ENCODE data around the gene NR2F2.

The NR2F2 gene

GRCh38 chr15:96338766-96339618 is 8.5 kb downstream of the NR2F2 start:
- Histone ChIP-seq H3K27ac (ENCODE audit: low read depth, low read length, severe bottlenecking) (no peak overlapping the region), H3K4me3 (ENCODE audit: extremely low read depth, insufficient read depth, low read length, poor library complexity, severe bottlenecking) (no peak overlapping the region), H3K36me3 (ENCODE audit: control insufficient read depth, insufficient read depth, low read length) (peaks cover 13% of the 10 kb centered on the region), H3K4me1 (ENCODE audit: control insufficient read depth, insufficient read depth, low read length, poor library complexity, severe bottlenecking) (peaks cover 55% of the 10 kb centered on the region), H3K9me3 (ENCODE audit: control insufficient read depth, low read length) (no peaks in the 10 kb centered on the region)
- no CpG with 5 or more reads among the region's 7 CpGs for WGBS, 2 experiments (ENCODE audit: insufficient coverage in 2 of 2)

- peaks cover 10% of the 10 kb centered on the region for H3K36me3 ChIP-seq (ENCODE audit: control insufficient read depth, insufficient read depth, low read length)
- no peaks in the 10 kb centered on the region for H3K9me3 ChIP-seq (ENCODE audit: control insufficient read depth, low read length)
- H3K27ac ChIP-seq (ENCODE audit: low read depth, low read length, severe bottlenecking), result peak overlapping the region; percentile 84
- peaks cover 56% of the 10 kb centered on the region for H3K4me1 ChIP-seq (ENCODE audit: control insufficient read depth, insufficient read depth, low read length, poor library complexity, severe bottlenecking)
- 7% methylated on average over 3 of the region's 8 CpGs; no CpG with 5 or more reads in 1 of the 2 experiments for WGBS, 2 experiments (ENCODE audit: insufficient coverage in 2 of 2)
- peak overlapping the region; percentile 55 for H3K4me3 ChIP-seq (ENCODE audit: extremely low read depth, insufficient read depth, low read length, poor library complexity, severe bottlenecking)
Measured at GRCh38 chr15:96339619-96340347, 9.3 kb downstream of the NR2F2 start.

GRCh38 chr15:96340348-96340597 is 9.8 kb downstream of the NR2F2 start:
- H3K9me3 ChIP-seq (ENCODE audit: control insufficient read depth, low read length), result no peaks in the 10 kb centered on the region
- peaks cover 57% of the 10 kb centered on the region for H3K4me1 ChIP-seq (ENCODE audit: control insufficient read depth, insufficient read depth, low read length, poor library complexity, severe bottlenecking)
- peak overlapping the region; percentile 55 for H3K4me3 ChIP-seq (ENCODE audit: extremely low read depth, insufficient read depth, low read length, poor library complexity, severe bottlenecking)
- 0 to 1% methylated on average over 9 of the region's 11 CpGs for WGBS, 2 experiments (ENCODE audit: insufficient coverage in 2 of 2)
- H3K27ac ChIP-seq (ENCODE audit: low read depth, low read length, severe bottlenecking), result peak overlapping the region; percentile 84
- peaks cover 5% of the 10 kb centered on the region for H3K36me3 ChIP-seq (ENCODE audit: control insufficient read depth, insufficient read depth, low read length)

GRCh38 chr15:96340598-96341512 is 10.4 kb downstream of the NR2F2 start:
- peak overlapping the region; percentile 55 for H3K4me3 ChIP-seq (ENCODE audit: extremely low read depth, insufficient read depth, low read length, poor library complexity, severe bottlenecking)
- peaks cover 52% of the 10 kb centered on the region for H3K4me1 ChIP-seq (ENCODE audit: control insufficient read depth, insufficient read depth, low read length, poor library complexity, severe bottlenecking)
- H3K36me3 ChIP-seq (ENCODE audit: control insufficient read depth, insufficient read depth, low read length), result no peaks in the 10 kb centered on the region
- WGBS, 2 experiments (ENCODE audit: insufficient coverage in 2 of 2), result 0% methylated on average over 30 to 36 of the region's 63 CpGs
- peak overlapping the region; percentile 84 for H3K27ac ChIP-seq (ENCODE audit: low read depth, low read length, severe bottlenecking)
- no peaks in the 10 kb centered on the region for H3K9me3 ChIP-seq (ENCODE audit: control insufficient read depth, low read length)

GRCh38 chr15:96341513-96342405 is 11.3 kb downstream of the NR2F2 start:
- peak overlapping the region; percentile 59 for H3K27ac ChIP-seq (ENCODE audit: low read depth, low read length, severe bottlenecking)
- no peaks in the 10 kb centered on the region for H3K36me3 ChIP-seq (ENCODE audit: control insufficient read depth, insufficient read depth, low read length)
- no peaks in the 10 kb centered on the region for H3K9me3 ChIP-seq (ENCODE audit: control insufficient read depth, low read length)
- H3K4me1 ChIP-seq (ENCODE audit: control insufficient read depth, insufficient read depth, low read length, poor library complexity, severe bottlenecking), result peaks cover 52% of the 10 kb centered on the region
- peak overlapping the region; percentile 55 for H3K4me3 ChIP-seq (ENCODE audit: extremely low read depth, insufficient read depth, low read length, poor library complexity, severe bottlenecking)
- WGBS, 2 experiments (ENCODE audit: insufficient coverage in 2 of 2), result 3 to 9% methylated on average over 21 to 28 of the region's 41 CpGs

- H3K4me3 ChIP-seq (ENCODE audit: extremely low read depth, insufficient read depth, low read length, poor library complexity, severe bottlenecking), result no peak overlapping the region
- H3K27ac ChIP-seq (ENCODE audit: low read depth, low read length, severe bottlenecking), result no peak overlapping the region
- H3K4me1 ChIP-seq (ENCODE audit: control insufficient read depth, insufficient read depth, low read length, poor library complexity, severe bottlenecking), result peaks cover 48% of the 10 kb centered on the region
- WGBS, 2 experiments (ENCODE audit: insufficient coverage in 2 of 2), result 8 to 9% methylated on average over 8 to 9 of the region's 16 CpGs
- H3K9me3 ChIP-seq (ENCODE audit: control insufficient read depth, low read length), result no peaks in the 10 kb centered on the region
- H3K36me3 ChIP-seq (ENCODE audit: control insufficient read depth, insufficient read depth, low read length), result no peaks in the 10 kb centered on the region
Measured at GRCh38 chr15:96342406-96343112, 12.1 kb downstream of the NR2F2 start.

GRCh38 chr15:96343113-96344059 is 12.9 kb downstream of the NR2F2 start:
- 6% methylated on average over 32 to 44 of the region's 47 CpGs for WGBS, 2 experiments (ENCODE audit: insufficient coverage in 2 of 2)
- H3K36me3 ChIP-seq (ENCODE audit: control insufficient read depth, insufficient read depth, low read length), result no peaks in the 10 kb centered on the region
- H3K27ac ChIP-seq (ENCODE audit: low read depth, low read length, severe bottlenecking), result no peak overlapping the region
- peaks cover 44% of the 10 kb centered on the region for H3K4me1 ChIP-seq (ENCODE audit: control insufficient read depth, insufficient read depth, low read length, poor library complexity, severe bottlenecking)
- H3K4me3 ChIP-seq (ENCODE audit: extremely low read depth, insufficient read depth, low read length, poor library complexity, severe bottlenecking), result no peak overlapping the region
- no peaks in the 10 kb centered on the region for H3K9me3 ChIP-seq (ENCODE audit: control insufficient read depth, low read length)

GRCh38 chr15:96344060-96344705 is 13.7 kb downstream of the NR2F2 start:
- WGBS, 2 experiments (ENCODE audit: insufficient coverage in 2 of 2), result 5 to 9% methylated on average over 19 to 24 of the region's 31 CpGs
- no peak overlapping the region for H3K4me3 ChIP-seq (ENCODE audit: extremely low read depth, insufficient read depth, low read length, poor library complexity, severe bottlenecking)
- no peak overlapping the region for H3K27ac ChIP-seq (ENCODE audit: low read depth, low read length, severe bottlenecking)
- H3K4me1 ChIP-seq (ENCODE audit: control insufficient read depth, insufficient read depth, low read length, poor library complexity, severe bottlenecking), result peaks cover 40% of the 10 kb centered on the region
- no peaks in the 10 kb centered on the region for H3K36me3 ChIP-seq (ENCODE audit: control insufficient read depth, insufficient read depth, low read length)
- no peaks in the 10 kb centered on the region for H3K9me3 ChIP-seq (ENCODE audit: control insufficient read depth, low read length)

Data from mesodermal cell (in vitro differentiated cells).